Anterior cingulate cortex (tissue), 58 donors: ENCODE measurements around the gene CAMK1D.

Experiments used
- DNase-seq, 58 donors: peaks; one replicate each; lab custom pipeline; 2025; lab: John Stamatoyannopoulos, UW

Gene CAMK1D

DNA sequence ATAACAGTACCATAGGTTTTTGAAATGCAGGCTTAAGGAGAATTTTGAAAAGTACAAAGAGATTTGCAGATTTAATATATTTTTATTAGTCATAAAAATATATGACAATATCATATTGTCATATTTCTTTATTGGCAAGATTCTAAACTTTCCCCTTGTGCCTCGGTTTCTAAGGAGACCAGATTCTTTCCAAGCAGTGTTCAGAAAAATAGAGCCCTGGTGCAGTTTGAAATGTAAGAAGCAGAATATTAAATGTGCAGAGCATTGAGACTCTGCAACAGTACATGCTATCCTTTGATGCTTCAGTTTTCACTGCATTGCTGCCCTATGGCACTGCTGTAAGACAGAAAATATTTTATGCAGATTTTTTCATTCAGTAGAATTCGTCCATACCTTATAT, 408.9 kb downstream of the CAMK1D start:
- DNase-seq, result no peak

DNA sequence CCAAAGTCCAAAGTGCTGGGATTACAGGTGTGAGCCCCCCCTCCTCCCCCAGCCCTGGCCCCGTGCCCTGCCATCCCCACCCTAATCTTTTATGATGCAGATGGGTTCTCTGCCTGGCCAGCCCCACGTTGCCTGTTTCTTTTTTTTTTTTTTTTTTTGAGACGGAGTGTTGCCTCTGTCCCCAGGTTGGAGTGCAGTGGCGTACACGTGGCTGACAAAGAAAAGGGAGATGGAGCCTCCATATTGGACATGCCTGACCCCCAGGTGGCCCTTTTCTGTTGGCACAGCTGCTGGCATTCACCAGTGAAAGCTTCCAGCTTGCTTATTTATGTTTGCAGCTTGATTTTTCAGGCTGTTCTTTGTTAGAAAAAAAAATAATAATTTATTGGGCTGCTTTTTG, 416.9 kb downstream of the CAMK1D start:
- no peak for DNase-seq

DNA sequence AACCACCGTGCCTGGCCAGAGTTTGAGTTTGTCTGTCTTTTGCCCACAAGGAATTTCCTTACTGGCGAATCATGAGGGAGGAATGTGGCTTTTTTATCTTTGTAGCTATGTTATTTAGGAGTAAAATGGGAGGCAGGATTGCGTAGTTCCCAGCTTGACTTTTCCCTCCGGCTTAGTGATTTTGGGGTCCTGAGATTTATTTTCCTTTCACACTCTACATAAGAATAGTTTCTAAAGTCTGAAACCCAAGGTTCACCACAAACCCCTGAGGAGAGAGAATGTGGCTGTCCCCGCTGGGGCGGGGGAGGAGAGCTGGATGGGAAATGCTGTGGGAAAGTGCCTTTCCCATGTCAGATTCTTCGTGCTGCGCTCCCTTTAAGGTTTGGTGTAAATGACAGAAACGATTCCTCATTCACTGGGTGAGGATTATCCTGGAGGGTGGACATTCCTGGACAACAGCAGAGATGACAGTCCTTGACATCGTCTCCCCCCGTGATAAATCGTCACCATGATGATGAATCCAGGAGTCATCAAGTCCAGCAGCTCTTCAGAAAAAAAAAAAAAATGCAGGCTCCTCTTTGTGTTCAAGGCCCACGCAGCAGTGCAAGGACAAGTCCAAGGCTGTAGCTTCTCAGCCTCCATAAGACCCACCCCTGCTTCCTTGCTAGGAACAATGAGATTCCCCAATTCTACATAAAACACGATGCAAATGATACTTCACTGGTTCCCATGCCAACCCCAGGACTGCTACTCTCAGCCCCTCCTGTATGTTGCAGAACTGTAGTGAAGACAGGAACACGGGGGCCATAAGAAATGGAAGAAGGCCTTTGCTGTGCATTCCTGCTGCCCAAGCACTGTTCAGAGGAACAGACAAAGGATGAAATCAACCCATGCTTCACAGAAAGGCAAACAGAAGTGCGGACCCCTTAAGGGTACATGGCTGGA, 419.1 kb downstream of the CAMK1D start:
- DNase-seq, result peak in 1 of 58 donors; percentile 26

DNA sequence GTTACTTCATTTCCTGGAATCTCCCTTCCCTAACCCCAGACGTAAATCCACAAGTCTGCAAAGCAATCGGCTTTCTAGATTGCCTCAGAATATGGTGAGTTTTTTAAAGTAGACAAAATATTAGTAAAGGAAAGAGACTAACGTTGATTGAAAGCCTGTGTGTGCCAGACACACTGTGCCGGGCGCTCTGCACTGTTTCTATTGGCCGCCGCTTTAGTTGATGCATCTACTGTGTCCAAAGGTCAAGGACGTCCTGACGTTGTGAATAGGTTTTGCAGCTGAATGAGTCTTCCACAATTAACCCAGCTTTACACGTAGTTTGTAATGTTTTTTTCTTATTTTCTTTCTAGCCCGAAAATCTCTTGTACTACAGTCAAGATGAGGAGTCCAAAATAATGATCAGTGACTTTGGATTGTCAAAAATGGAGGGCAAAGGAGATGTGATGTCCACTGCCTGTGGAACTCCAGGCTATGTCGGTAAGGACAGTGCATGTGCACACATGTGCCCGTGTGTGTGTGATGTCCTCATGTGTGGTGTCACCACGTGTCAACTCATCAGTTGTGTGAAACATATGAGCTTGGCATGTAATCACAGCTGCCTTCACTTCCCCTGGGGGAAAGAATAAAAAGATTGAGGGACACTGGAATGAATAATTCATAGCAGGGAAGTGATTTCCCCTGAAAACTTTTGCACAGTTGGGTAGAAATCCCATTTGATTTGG, 420.1 kb downstream of the CAMK1D start:
- DNase-seq, result no peak

DNA sequence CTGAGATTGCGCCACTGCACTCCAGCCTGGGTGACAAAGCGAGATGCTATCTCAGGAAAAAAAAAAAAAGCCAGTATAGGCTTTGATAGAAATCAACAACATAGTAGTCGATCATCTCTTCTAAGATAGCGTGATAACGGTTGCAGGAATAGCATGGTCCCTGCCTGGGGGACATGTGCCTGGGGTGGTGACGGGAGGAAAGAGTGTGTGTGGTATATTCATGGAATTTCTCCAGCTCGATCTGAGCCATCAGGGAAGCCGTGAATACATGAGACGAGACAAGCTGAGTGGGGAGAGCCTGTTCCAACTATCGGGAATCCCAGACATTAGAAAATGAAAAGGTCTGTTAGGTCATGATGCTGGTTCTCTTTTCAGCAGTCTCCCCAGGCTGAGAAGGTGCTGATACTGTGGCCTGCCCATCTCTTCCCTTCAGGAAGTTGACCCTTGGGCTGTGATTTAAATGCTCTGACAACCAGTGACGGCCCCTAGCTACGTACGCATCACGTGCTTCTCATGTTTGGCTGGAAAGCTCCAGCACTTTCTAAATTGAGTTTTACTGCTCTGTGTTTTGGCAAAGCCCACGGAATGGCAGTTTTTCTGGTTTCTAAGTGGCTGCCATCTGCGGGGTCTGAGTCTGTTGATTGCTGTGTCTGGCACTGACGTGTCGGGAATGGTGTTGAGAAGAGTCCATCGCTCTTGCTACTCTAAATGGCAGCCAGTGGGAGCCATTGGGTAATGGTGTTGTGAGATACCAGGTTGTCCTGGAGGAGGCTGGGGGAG, 422.8 kb downstream of the CAMK1D start:
- DNase-seq, result peak in 2 of 58 donors; percentile 22 to 28

DNA sequence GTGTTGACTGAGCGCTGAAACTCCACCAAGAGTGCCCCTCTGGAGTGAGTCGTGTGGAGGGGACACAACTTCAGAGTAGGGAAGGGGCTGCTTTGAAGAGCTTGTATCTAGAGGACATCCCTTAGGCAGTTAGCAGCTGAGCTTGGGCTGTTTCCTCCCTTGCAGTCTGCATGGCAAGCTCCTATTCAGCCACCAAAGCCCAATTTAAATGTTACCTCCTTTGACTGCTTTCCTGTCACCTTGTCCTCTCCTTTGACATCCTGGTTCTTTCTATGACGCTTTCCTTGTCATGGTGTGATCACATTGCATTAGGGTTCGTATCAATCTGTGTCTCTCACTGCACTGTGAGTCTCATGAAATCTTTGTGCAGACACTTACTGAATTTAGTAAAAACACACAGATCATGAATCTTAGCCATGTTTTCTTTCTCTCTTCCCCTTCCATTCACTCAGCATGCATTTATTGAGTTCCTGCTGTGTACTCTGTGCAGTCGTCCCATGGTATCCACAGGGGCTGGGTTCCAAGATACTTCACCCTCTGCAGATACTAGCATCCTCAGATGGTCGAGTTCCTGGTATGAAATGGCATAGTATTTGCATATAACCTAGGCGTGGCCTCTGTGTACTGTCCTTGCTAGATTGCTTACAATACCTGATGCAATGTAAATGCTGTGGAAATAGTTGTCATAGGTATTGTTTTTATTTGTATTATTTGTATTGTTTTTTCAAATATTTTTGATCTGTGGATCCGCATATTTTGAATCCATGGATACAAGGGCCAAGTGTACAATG, 423.6 kb downstream of the CAMK1D start:
- no peak for DNase-seq

DNA sequence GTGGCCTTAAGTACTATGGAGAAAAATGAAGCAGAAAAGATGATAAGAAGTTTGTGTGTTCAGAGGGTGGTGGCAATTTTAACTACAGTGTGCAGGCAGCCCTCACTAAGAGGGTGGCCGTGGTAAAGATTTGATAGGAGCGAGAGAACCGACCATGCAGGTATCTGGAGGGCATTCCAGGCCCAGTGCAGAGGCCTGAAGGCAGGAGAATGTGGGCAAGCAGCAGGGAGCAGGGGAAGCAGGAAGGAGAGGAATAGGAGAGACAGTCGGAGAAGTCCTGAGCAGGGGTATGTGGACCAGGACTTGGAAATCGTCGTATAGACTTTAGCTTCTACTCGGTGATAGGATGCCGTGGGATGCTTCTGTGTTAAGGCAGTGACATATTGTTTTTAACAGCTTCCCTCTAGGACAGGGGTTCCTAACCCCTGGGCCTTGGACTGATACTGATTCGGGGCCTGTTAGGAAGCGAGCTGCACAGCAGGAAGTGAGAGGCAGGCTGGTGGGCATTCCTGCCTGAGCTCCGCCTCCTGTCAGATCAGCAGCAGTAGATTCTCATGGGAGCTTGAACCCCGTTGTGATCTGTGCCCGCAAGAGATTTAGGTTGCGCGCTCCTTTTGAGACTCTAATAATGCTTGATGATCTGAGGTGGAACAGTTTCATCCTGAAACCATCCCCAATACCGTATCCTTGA, 425.0 kb downstream of the CAMK1D start:
- no peak for DNase-seq

DNA sequence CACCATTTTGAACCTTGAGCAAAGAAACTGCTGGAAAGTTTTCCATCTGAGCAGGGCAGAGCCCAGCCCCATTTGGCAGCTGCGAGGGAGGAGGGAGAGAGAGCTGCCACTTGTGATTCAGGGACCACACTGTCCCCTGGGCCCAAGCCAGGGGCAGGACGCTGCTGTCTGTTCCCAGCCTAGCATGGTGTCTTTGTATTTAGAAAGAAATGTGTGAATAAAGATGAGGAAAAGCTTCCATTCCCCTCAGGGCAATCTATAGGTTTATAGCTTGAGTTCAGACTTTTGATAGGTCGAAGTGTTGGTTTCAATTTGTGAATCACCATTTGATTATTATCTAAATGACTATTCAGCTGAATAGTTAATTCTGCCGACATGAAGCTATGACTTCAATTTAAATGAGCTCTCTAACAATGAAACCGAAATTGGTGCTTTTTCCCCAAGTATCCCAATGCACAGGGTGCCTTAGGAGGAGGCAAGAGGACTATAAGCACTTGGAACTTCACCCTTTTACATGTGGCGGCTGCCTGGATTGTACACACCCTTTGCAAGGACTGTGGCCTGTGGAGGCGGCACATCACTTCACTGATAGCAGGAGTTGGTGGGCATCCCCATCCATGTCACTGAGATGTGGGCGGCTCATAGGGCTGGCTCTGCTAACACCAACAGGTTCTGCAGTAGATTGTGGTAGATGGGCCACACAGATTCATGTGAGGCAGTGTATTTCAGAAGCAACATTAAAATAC, 428.7 kb downstream of the CAMK1D start:
- DNase-seq, result peak in 39 of 58 donors; percentile 15 to 84 (median 48)

DNA sequence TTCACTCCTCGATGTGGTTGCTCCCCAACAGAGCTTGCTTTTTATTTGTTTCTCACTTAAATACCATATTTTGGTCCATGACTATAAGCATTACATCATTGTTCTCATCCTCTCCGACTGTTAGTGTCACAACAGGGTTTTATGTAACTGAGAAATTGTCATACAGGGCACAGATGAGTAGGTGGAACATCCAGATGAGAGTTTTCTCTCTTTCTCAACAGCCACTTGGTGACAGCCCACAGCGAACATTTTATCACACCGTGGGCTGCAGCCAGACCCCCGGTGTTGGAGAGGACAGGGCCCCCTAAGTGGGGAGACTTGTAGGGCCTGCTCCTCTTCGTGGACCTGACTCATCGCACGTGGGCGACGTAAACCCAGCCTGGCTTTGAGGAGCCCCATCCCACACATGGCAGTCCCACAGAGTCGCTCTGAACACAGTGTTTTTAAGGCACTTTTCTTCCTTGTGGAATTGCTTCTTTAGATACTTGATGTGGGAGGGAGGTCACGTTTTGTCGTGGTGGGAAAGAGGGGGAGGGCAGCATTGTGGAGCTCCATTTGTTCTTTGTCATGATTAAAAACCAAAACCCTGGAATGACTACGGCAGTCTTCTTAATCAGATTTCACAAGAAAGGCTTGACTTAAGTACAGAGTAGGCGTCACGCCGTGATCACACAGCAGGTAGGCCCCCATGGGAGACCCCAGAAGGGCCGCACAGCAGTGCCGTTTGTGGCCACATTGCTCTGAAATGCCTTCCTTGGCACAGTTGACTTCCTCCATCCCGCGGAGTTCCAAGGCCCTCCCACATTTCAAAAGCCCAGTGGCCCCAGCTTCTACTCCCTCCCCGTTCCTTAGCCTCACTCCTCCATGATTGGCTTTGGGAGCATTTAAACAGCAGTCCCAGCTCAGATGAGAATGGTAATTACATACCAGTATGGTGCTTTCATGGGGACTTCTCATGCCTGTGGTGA, 431.6 kb downstream of the CAMK1D start:
- peak in 26 of 58 donors; percentile 12 to 72 (median 42) for DNase-seq

DNA sequence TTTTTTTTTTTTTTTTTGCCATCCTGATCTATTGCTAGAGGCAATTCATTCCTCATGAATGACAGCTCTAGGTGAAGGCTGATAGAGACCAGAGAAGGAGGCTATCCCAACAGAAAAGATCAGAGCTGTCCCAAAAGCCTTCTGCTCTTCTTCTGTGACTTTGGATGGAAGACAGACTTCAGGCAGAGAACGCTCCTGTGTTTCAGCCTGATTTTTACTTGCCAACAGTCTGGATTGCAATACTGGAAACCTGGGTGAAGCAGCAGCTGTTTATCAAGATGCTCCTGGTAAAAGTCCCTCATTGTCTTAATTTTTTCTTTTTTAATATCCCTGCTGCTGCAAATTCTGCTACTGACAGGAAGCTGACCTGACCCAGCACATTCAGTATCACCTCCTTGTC, 432.6 kb downstream of the CAMK1D start:
- DNase-seq, result no peak

DNA sequence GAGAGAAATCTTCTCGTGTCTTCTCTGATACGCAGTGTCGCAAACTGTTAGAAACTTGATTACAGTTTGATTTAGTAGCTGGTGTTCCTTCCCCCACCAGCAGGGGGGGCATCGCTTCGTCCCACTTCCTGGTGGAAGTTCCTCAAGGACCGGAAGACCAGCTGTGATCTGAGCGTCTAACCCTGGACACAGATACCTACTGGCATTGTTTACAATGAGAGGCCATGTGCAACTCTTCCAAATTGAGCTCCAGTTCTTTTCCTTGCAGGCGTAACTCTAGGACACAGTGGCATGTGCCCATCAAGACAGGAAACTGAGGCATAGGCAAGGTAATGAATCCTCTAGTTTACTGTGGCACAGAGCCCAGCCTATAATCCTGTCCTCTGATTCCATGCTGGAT, 433.2 kb downstream of the CAMK1D start:
- peak in 1 of 58 donors; percentile 14 for DNase-seq

DNA sequence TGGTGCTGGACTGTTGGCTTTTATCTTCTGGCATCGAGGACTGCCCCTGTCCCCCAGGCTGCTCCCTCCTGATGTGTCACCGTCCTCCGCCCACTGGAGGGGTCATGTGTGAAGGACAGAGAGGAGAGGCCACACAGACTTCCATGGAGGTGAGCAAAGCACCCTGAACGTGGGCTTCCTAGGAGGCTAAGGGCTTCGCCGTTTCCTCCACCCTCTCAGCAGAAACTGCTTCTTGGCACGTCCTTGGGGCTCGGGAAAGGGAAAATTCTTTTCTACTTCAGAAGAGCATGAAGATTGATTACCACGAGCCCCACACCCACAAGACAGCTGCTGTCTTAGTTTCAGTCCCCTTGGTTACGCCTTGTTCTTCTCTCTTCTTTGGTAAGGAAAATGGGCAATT, 433.9 kb downstream of the CAMK1D start:
- peak in 7 of 58 donors; percentile 5 to 33 (median 23) for DNase-seq

DNA sequence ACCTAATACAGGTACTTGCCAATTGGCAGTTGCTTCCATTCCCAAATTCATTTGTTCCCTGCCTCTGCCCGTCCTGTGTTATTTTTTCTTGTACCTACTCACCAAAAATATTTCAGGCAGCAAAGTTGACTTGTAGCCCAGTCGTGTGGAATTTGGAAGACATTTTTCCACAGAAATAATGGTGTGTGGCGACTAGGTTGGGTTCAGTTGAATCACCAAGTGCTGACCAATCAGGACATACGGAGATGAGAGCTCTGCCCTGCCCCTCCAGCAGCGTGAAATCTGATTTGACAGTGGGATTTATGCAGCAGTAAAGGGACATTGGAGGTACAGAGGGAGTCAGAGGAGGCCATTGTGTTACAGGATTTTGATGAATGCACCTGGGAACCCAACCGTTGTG, 435.3 kb downstream of the CAMK1D start:
- no peak for DNase-seq

DNA sequence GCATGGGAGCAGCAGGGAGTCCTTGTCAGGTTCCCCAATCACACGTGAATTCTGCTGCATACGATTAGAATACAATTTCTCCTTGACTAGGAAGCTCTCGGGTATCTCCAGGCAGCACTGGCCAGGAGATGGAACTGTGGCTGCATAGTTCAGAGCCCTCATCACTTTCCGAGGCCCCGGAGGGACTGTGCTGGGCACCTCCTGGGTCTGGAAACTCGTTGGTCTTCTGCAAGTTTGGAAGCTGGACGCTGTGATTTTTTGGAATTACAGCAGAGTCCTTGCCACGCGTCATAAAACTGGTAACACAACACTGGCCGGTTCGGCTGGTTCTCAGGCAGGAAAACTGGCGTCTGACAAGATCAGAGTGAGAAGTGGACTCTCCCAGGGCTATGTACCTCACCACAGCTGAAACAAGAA, 436.1 kb downstream of the CAMK1D start:
- DNase-seq, result no peak

DNA sequence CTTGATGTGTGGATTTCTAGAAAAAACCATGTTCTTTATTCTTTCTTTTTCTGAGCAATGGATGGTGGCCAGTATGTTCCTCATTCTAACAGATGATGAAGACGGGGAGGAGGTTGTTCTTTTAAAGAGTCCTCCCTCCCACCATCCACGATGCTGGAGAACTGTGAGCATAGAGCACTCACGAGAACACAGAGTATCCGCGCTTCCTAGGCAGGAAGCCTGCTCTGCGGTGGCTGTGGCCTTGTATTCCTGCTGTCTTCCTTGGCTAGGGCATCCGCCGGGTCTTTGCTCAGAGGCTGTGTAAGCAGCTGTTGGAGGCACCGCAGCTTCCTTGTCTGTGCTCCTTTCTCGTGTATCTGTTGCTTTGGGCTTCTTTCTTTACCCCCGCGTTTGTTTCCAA, 437.9 kb downstream of the CAMK1D start:
- DNase-seq, result peak in 16 of 58 donors; percentile 18 to 77 (median 36)

DNA sequence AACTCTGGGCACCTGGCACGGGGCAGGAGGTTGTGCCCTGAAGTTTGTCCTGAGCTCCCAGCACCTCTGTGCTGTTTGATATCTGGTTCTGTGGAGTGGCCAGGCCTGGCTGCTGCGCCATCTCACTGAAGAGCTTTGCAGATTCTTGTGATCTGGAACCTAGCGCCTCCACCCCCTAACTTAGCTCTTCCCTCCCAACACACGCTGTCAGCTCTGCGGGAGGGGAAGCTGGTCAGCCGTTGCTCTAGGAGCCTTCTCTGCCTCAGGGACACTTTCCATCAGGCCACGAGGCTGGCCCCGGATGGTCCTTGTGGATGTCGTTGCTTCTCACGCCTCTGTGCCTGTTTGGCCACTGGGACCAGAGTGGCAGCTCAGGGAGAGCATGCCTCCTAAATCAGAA, 438.9 kb downstream of the CAMK1D start:
- peak in 2 of 58 donors; percentile 17 to 26 for DNase-seq

DNA sequence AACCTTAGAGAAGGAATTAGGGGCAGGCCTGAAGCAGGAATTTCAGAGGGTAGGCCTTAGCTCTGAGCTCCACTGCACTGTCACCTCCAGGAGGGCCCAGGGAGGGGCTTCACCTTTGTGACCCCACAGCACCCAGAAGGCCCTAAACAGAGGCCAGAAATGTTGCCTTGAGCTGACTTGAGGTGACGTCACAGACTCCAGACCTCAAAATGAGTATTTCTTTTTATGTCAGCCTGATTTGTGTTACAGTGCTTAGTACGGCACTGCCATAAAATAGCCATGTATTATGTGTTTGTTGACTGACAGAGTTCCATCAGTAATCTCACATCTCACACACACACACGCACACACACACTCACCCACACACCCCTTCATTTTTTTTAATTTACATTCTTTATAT, 440.9 kb downstream of the CAMK1D start:
- DNase-seq, result no peak
